Measurements from ENCODE around the gene HOXD8.

Gene HOXD8

DNA sequence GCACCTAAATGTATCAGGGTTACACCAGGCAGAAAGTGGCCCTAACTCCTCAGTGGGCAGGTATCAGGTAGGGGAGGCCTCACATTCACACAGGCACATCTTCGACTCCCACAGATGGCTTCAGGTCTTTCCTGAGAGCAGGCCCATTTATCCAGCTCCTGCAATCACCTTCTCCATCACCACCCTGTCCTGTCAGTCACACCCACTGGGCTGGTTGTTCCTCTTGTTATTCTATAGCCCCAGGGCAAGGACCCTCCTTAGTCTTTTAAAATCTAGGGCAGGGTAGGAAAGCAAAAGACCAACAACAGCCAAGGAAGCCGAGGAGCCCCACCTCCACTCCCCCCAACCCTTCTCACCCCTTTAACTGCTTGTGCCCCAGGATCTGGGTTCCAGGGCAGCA, 12.8 kb downstream of the HOXD8 start:
- DNase-seq (ENCODE audit: low read depth) = no peak
- TF ChIP-seq, protein P1, sequence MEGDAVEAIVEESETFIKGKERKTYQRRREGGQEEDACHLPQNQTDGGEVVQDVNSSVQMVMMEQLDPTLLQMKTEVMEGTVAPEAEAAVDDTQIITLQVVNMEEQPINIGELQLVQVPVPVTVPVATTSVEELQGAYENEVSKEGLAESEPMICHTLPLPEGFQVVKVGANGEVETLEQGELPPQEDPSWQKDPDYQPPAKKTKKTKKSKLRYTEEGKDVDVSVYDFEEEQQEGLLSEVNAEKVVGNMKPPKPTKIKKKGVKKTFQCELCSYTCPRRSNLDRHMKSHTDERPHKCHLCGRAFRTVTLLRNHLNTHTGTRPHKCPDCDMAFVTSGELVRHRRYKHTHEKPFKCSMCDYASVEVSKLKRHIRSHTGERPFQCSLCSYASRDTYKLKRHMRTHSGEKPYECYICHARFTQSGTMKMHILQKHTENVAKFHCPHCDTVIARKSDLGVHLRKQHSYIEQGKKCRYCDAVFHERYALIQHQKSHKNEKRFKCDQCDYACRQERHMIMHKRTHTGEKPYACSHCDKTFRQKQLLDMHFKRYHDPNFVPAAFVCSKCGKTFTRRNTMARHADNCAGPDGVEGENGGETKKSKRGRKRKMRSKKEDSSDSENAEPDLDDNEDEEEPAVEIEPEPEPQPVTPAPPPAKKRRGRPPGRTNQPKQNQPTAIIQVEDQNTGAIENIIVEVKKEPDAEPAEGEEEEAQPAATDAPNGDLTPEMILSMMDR (IDR thresholded peaks at IDR 0.05; ENCODE audit: low read length, missing control alignments) = no peak
- H3K4me3 ChIP-seq (replicated peaks; ENCODE audit: low read depth, low read length) = no peak overlapping the region

DNA sequence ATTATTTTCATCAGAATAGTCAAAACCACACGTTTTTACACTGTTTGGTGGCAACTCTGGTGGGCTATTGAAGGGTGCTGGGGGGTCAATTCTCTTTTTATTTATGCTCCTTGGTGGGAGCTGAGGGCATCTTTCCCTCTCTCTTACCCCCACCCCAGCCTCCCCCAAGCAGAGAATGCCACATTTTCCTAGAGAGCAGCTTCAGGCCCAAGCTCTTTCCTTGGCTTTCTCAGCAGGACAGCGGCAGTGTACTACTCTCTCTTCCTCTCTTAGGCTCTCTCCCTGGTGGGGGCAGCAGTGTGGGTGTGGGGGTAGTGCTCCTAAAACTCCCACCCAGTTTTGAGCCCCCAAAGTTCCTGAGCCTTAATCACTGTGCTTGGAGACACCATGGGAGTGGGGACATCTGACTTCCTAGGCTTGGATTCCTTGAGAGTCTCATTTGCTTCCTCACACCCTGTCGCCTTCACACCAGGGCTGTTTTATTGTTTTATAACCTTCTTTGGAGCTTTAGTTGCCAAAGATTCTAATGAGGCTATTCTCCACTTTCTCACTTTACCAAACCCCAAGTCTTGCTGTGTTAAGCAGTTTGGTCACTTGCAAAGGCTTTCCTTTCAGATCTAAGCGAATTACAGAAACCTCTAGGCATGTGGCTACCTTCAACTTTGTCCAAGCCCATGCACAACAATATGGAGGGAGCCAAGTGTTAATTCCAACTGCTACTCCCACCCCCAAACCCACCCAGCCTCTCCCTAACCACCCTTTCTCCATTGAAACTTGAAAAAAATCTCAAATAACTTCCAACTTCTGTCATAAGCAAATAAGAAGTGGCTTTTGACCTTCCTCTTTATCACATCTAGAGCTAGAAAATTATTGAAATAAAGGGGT, 15.8 kb downstream of the HOXD8 start:
- no peak overlapping the region for H3K4me3 ChIP-seq (replicated peaks; ENCODE audit: low read depth, low read length)
- no peak for DNase-seq (ENCODE audit: low read depth)
- TF ChIP-seq, protein P1 (IDR thresholded peaks at IDR 0.05; ENCODE audit: low read length, missing control alignments) = no peak

DNA sequence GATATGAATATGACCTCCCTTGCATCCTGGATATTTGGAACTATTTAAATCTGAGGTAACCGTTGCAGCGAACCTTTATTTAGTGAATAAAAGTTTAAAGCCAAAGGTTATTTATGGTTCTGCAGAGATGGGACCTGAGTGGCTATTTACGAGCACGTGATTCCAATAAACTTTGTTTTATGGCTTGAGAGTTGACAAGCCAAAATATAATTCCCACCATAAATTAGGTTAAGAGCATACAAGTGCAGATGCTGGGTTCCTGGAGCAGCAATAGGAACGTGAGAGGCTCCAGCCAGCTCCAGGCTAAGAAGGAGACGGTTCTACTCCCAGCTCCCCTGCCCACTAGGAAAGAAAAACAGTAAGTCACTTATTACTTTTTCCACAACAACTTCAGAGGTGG, 16.6 kb downstream of the HOXD8 start:
- no peak overlapping the region for H3K4me3 ChIP-seq (replicated peaks; ENCODE audit: low read depth, low read length)
- TF ChIP-seq, protein P1 (IDR thresholded peaks at IDR 0.05; ENCODE audit: low read length, missing control alignments) = no peak
- DNase-seq (ENCODE audit: low read depth) = no peak

DNA sequence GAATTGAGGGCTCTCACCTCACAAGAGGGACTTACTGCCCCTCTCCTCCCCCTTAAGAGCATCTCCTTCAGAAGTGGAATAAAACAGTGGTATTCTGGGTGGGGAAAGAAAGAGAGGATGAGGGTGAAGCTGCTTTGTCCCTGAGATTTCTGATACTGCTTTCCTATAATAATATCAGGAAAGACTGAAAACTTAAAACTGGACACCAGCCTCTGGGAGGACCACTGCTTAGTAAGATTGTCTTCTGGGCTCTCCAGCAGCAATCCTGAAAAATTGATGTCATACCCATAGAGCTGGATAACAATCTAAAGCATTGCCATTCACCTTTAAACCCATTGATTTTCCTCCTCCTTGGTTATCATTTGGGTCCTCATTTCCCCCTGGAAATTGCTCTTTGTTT, 17.1 kb downstream of the HOXD8 start:
- TF ChIP-seq, protein P1 (IDR thresholded peaks at IDR 0.05; ENCODE audit: low read length, missing control alignments) = no peak
- H3K4me3 ChIP-seq (replicated peaks; ENCODE audit: low read depth, low read length) = no peak overlapping the region
- no peak for DNase-seq (ENCODE audit: low read depth)

DNA sequence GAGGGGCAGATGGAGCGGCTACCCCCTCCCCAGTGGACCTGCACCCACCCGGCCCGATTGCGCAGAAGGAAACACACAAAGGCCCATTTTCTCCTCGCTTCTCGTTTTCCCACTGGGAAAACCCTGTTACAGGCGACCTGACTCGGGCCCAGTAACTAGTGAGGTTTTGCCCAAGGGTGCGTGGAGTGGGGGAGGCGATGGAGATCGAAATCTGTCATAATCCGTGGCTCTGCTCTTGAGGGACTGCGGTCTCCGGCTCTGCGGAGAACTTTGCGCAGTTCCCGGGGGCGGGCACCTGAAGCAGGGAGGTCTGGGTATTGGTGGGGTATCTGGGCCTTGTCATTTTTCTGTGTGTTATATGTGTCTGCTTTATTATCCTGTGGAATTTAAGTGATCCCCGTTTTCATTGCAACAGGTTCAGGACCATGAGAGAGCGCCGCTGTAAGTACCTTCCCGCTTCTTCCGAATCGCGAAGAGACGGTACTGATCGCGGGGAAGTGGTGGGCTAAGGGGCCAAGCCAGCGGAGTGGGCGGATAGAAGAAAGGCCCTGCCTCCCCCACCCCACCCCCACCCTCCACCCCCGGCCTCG, 17.8 kb downstream of the HOXD8 start:
- DNase-seq (ENCODE audit: low read depth) = no peak
- H3K4me3 ChIP-seq (replicated peaks; ENCODE audit: low read depth, low read length) = no peak overlapping the region
- TF ChIP-seq, protein P1 (IDR thresholded peaks at IDR 0.05; ENCODE audit: low read length, missing control alignments) = no peak

DNA sequence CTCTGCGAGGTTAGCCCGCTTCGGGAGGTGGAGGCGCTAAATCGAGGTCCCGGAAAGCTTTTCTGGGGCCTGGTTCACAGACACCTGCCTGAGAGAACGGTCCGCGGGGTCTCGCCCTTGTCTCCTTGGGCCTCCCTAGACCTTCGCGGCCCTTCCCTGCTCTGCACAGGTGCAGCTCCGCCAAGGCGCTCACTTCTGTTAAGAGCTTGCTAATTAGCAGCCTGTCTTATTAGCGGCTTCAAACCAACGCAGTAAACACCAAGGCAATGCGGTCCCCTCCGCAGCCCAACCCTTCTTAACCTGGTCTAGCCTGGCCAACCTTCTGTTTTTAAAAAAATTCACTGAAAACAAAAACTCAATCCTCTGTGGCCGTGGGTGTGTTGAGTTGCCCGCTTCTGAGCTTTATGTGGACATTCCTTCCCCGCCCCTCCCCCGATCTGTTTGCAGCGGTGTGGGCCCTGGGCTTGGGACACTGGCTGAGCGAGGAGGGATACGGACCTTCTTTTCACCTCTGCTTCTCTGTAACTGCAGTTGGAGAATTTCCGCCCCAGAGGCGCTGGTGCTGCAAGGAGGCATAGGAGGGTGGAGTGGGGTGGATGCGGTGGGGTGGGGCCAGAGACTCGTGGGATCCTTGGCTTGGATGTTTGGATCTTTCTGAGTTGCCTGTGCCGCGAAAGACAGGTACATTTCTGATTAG, 18.4 kb downstream of the HOXD8 start:
- no peak overlapping the region for H3K4me3 ChIP-seq (replicated peaks; ENCODE audit: low read depth, low read length)
- DNase-seq (ENCODE audit: low read depth) = no peak
- TF ChIP-seq, protein P1 (IDR thresholded peaks at IDR 0.05; ENCODE audit: low read length, missing control alignments) = no peak
